Mesodermal cell (in vitro differentiated cells): ENCODE measurements around the gene NKX3-2.

Experiments
- H3K27ac ChIP-seq: 2 replicates; pipeline ENCODE4 v1.7.0; 2013; ENCODE audit warnings: mild to moderate bottlenecking, low read depth, low read length, moderate library complexity; ENCODE audit not compliant: severe bottlenecking
- H3K36me3 ChIP-seq: 2 replicates; pipeline ENCODE4 v1.7.1; 2013; ENCODE audit warnings: mild to moderate bottlenecking, low read length, moderate library complexity; ENCODE audit not compliant: control insufficient read depth, insufficient read depth
- H3K4me1 ChIP-seq: one replicate; pipeline ENCODE4 v1.7.1; 2013; ENCODE audit warnings: mild to moderate bottlenecking, low read length; ENCODE audit not compliant: insufficient read depth, control insufficient read depth, poor library complexity, severe bottlenecking
- H3K4me3 ChIP-seq: 2 replicates; pipeline ENCODE4 v1.7.0; 2013; ENCODE audit warnings: low read length, control low read depth, mild to moderate bottlenecking; ENCODE audit not compliant: insufficient read depth, poor library complexity, severe bottlenecking; ENCODE audit errors: extremely low read depth
- H3K9me3 ChIP-seq: 2 replicates; pipeline ENCODE4 v1.7.1; 2013; ENCODE audit warnings: mild to moderate bottlenecking, low read length, moderate library complexity; ENCODE audit not compliant: control insufficient read depth
- WGBS, 2 experiments: methylation state at CpG; one replicate each; pipeline ENCODE4 v1.1.5; 2013; ENCODE audit warnings: missing lambda C conversion rate in 2 of 2; ENCODE audit not compliant: insufficient coverage in 2 of 2; 5-methylcytosine and 5-hydroxymethylcytosine counted together

Gene NKX3-2

GRCh38 chr4:13522282-13523104 is 21.8 kb downstream of the NKX3-2 start:
- no peak overlapping the region for H3K27ac ChIP-seq
- no peaks in the 10 kb centered on the region for H3K9me3 ChIP-seq
- no peak overlapping the region for H3K4me3 ChIP-seq
- H3K4me1 ChIP-seq, result no peaks in the 10 kb centered on the region
- H3K36me3 ChIP-seq, result no peaks in the 10 kb centered on the region
- WGBS, 2 experiments, result 91 to 94% methylated on average over 33 to 48 of the region's 49 CpGs

GRCh38 chr4:13521047-13521446 is 23.3 kb downstream of the NKX3-2 start:
- Histone ChIP-seq H3K27ac (no peak overlapping the region), H3K4me3 (no peak overlapping the region), H3K4me1 (no peaks in the 10 kb centered on the region), H3K36me3 (no peaks in the 10 kb centered on the region), H3K9me3 (no peaks in the 10 kb centered on the region)
- whole genome bisulfite sequencing, 2 experiments, result 100% methylated on average over 1 of the region's 2 CpGs; no CpG with 5 or more reads in 1 of the 2 experiments

GRCh38 chr4:13516315-13516860 is 27.9 kb downstream of the NKX3-2 start:
- Histone ChIP-seq H3K4me1 (no peaks in the 10 kb centered on the region), H3K4me3 (no peak overlapping the region), H3K9me3 (no peaks in the 10 kb centered on the region), H3K36me3 (no peaks in the 10 kb centered on the region), H3K27ac (no peak overlapping the region)
- WGBS, 2 experiments, result 100% methylated on average over 1 of the region's 3 CpGs; no CpG with 5 or more reads in 1 of the 2 experiments

- H3K36me3 ChIP-seq, result no peaks in the 10 kb centered on the region
- no peaks in the 10 kb centered on the region for H3K4me1 ChIP-seq
- no peak overlapping the region for H3K27ac ChIP-seq
- no peak overlapping the region for H3K4me3 ChIP-seq
- 45 to 61% methylated on average over 3 to 4 of the region's 5 CpGs for WGBS, 2 experiments
- H3K9me3 ChIP-seq, result no peaks in the 10 kb centered on the region
These were observed 29.0 kb downstream of the NKX3-2 start for GRCh38 chr4:13515268-13515667.

GRCh38 chr4:13514722-13515121 is 29.6 kb downstream of the NKX3-2 start:
- WGBS, 2 experiments, result no CpG with 5 or more reads among the region's 4 CpGs
- Histone ChIP-seq H3K4me3 (no peak overlapping the region), H3K4me1 (no peaks in the 10 kb centered on the region), H3K36me3 (no peaks in the 10 kb centered on the region), H3K27ac (no peak overlapping the region), H3K9me3 (no peaks in the 10 kb centered on the region)

- Histone ChIP-seq H3K4me1 (no peaks in the 10 kb centered on the region), H3K27ac (no peak overlapping the region), H3K36me3 (no peaks in the 10 kb centered on the region), H3K9me3 (no peaks in the 10 kb centered on the region), H3K4me3 (no peak overlapping the region)
These were observed 33.2 kb downstream of the NKX3-2 start for GRCh38 chr4:13511101-13511500.

- H3K27ac ChIP-seq, result no peak overlapping the region
- H3K4me1 ChIP-seq, result no peaks in the 10 kb centered on the region
- no peak overlapping the region for H3K4me3 ChIP-seq
- no peaks in the 10 kb centered on the region for H3K36me3 ChIP-seq
- H3K9me3 ChIP-seq, result no peaks in the 10 kb centered on the region
- 57% methylated on average over 1 of the region's 1 CpG; no CpG with 5 or more reads in 1 of the 2 experiments for WGBS, 2 experiments
These were observed 34.9 kb downstream of the NKX3-2 start for GRCh38 chr4:13509442-13509841.

- 89 to 100% methylated on average over 1 to 2 of the region's 5 CpGs for WGBS, 2 experiments
- Histone ChIP-seq H3K36me3 (no peaks in the 10 kb centered on the region), H3K4me3 (no peak overlapping the region), H3K4me1 (no peaks in the 10 kb centered on the region), H3K9me3 (no peaks in the 10 kb centered on the region), H3K27ac (no peak overlapping the region)
These were observed 39.9 kb downstream of the NKX3-2 start for GRCh38 chr4:13504374-13504773.

GRCh38 chr4:13498469-13498868 is 45.8 kb downstream of the NKX3-2 start:
- no peaks in the 10 kb centered on the region for H3K9me3 ChIP-seq
- H3K4me1 ChIP-seq, result no peaks in the 10 kb centered on the region
- no peak overlapping the region for H3K27ac ChIP-seq
- WGBS, 2 experiments, result no CpG with 5 or more reads among the region's 1 CpG
- H3K4me3 ChIP-seq, result no peak overlapping the region
- H3K36me3 ChIP-seq, result no peaks in the 10 kb centered on the region

GRCh38 chr4:13496605-13497004 is 47.7 kb downstream of the NKX3-2 start:
- WGBS, 2 experiments, result 75 to 80% methylated on average over 1 to 2 of the region's 2 CpGs
- H3K36me3 ChIP-seq, result no peaks in the 10 kb centered on the region
- H3K4me1 ChIP-seq, result no peaks in the 10 kb centered on the region
- H3K9me3 ChIP-seq, result no peaks in the 10 kb centered on the region
- no peak overlapping the region for H3K27ac ChIP-seq
- no peak overlapping the region for H3K4me3 ChIP-seq

- no peaks in the 10 kb centered on the region for H3K9me3 ChIP-seq
- no peak overlapping the region for H3K4me3 ChIP-seq
- no CpG with 5 or more reads among the region's 1 CpG for WGBS, 2 experiments
- H3K4me1 ChIP-seq, result no peaks in the 10 kb centered on the region
- H3K27ac ChIP-seq, result no peak overlapping the region
- no peaks in the 10 kb centered on the region for H3K36me3 ChIP-seq
These were observed 48.6 kb downstream of the NKX3-2 start for GRCh38 chr4:13495753-13496152.
